GM11168 (cell line): ENCODE results near the gene RPL9.
"Not testable (repeated sequence)": the region's sequence is repeated elsewhere in the genome, so short reads cannot be mapped to it uniquely, and the experiment has no call there.

Source experiments
- in situ Hi-C: fragments of 300-500 bp; cut with MboI; formaldehyde crosslinking; loops from one replicate; pipeline ENCODE4 v1.12.0; 2022; ENCODE audit warnings: low sequenced_read_pairs; ENCODE audit not compliant: unreplicated experiment

The RPL9 gene

DNA sequence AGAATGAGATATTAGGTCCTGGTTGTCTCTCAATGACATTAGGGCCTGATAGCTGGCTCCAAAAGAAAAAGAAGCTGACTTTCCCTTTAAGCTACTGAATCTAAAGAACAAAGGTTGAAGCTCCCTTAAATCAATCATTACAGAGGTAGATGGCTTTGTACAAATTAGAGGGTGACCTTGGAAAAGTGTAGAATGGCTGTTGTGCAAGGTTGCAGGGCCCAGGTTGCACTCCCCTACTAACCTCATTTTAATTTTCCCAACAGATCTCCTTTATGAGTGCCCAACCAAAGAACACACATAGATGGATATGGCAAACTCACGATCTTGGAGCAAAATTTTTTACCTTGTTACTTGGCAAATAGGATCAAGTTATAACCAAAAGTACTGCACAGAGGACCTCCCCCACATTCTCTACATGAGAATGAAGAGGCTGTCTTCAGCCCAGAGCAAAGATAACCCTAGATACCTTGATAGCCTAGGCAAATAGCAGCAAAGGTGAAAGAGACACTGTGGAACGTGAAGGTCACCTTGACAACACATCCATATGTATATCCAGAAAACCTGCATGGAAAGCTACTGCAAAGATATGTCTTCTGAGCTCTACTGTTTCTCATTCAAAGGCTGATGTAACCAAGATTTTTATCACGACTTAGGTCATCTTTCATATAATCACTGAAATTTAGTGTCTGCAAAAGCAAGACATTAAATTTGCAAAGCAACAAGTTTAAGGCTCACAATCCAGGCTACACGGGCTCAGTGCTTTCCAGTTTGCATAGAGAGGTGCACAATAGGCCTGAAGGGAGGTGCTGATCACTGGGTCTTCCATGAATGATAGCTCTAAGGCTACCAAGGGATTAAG is 29.0 kb downstream of the RPL9 start:
- in situ Hi-C loops, result loop anchor here (10.0 kb wide), 1 partner anchor 265 kb away; no protein-coding TSS in a partner anchor

DNA sequence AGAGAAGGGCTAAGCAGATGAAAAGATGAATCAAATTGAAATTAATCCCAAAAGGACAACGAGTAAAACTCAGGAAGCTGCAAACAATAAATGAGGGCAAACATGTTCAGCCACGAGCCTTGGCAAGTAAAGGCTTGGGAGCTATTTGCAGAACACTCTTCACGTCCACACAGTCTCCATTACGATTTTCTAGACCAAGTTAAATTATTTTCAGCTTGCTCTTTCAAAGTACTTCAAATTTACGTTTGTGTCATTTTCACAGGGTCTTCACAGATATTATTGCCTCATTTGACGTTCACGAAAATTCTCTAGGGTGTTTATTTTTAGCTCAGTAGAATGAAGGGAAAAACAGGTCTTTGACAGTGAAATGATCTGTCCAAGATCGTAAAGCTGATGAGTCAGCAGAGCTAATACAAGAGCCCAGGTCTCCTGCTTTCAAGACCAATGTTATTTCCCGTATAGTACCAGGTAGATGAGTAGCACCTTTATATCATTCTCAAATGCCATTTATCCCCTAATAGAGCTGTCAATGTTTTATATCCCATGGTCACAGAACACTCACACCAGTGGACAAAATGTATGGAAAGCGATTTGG is 31.1 kb downstream of the RPL9 start:
- in situ Hi-C loops, result loop anchor here (10.0 kb wide), 1 partner anchor 263 kb away; no protein-coding TSS in a partner anchor

DNA sequence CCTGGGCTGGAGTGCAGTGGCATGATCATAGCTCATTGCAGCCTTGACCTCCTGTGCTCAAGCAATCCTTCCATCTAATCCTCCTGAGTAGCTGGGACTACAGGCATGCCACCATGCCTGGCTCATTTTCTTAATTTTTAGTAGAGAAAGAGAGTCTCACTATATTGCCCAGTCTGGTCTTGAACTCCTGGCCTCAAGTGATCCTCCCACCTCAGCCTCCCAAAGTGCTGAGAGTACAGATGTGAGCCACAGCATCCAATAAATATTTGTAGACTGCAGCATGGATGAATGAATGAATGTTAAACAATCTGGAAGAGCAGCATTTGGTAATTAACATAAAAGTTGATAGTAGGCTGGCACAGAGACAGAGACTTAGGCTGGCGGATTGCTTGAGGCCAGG is 32.0 kb downstream of the RPL9 start:
- in situ Hi-C loops, result loop anchor here (10.0 kb wide), 1 partner anchor 262 kb away; no protein-coding TSS in a partner anchor

DNA sequence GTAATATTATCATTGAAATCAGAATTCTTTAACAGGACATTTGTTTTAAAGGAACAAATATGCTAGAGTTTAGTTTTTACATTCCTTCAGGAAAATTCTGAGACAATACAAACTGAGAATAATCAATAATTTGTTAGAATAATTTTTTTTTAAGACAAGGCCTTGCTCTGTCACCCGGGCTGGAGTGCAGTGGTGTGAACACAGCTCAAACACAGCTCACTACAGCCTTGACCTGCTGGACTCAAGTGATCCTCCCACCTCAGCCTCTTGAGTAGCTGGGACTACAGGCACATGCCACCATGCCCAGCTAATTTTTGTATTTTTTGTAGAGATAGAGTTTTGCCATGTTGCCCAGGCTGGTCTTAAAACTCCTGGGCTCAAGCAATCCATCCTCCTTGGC is 33.4 kb downstream of the RPL9 start:
- in situ Hi-C loops, result loop anchor here (10.0 kb wide), 1 partner anchor 260 kb away; no protein-coding TSS in a partner anchor

DNA sequence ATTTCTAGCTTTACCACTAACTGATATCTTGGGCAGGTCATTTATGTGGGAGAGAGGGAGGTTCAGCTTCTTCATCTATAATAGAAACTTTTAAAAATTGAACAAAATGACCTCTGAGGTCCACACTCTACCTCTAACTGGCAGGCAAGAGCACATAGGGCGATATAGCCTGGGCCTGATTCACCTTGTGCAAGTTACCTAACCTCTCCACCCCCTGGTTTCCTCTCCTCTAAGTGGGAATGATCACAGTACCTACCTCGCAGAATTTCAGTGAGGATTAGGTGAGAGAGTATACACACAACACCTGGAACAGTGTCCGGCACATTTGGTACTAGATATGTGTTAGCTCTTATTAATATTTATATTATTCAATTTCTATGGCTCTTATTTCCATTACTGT is 36.5 kb downstream of the RPL9 start:
- in situ Hi-C loops, result loop anchor here (10.0 kb wide), 1 partner anchor 257 kb away; no protein-coding TSS in a partner anchor

DNA sequence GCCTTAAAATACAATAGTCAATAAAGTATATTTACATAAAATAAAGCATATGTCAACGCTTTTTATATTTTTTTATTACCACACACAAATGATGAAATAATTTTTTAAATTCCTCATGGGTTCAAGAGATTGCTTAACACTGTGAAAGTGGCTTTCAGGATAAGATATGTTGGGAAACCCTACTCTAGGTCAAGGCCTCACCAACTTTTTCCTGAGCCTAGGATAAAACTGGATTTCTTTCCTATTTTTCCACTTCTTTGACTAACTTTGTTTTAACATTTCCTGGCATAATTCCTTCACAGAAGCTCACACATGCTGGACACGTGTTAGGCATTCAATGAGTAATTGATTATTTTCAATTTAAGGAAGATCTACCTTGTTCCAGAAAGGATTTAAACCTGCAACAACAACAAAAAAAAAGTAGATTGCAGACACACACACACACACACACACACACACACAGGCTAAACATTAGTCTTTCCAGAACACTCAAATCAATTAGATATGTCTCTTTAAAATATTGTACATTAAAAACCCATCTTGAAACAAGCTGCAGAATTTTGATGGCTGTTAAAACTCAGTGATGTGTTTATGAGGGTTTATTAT is 42.9 kb downstream of the RPL9 start:
- in situ Hi-C loops, result no loop called here

DNA sequence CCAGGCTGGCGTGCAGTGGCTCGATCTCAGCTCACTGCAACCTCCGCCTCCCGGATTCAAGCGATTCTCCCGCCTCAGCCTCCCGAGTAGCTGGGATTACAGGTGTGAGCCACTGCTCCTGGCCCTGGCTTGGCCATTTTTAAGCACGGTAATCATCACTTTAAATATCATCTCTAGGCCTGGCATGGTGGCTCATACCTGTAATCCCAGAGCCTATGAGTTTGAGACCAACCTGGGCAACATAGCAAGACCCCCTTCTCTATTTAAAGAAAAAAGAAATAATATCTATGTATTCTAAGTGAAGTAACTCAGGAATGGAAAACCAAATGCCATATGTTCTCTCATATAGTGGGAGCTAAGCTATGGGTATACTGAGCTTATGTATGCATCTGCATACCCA is 47.2 kb downstream of the RPL9 start:
- in situ Hi-C loops, result not testable (repeated sequence)

DNA sequence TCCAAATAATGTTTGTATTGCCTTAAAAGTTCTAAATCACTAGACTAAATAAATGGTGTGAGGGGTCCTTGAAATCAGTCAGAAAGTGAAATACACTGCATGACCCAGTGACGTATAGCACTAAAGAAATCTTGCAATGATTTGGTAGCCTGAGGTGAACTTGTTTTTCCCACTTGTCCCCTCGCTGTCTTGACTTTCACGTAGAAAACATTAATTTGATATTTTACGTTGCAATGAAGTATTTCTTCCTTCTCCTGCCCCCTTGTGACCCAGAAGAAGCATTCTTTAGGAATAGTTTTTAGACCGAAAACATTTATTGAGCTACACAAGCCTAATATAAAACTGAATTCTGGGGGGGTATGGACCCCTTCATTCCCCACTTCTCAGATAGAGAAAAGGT is 48.3 kb downstream of the RPL9 start:
- in situ Hi-C loops, result no loop called here

DNA sequence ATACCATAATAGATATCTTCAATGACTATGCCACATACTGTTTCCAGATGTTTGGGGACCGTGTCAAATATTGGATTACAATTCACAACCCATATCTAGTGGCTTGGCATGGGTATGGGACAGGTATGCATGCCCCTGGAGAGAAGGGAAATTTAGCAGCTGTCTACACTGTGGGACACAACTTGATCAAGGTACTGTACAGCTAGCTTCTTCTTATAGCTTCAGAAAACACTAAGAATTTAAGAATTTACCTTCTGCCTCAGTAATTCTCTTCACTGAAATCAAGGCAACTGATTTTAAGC is 51.2 kb downstream of the RPL9 start:
- in situ Hi-C loops, result no loop called here

DNA sequence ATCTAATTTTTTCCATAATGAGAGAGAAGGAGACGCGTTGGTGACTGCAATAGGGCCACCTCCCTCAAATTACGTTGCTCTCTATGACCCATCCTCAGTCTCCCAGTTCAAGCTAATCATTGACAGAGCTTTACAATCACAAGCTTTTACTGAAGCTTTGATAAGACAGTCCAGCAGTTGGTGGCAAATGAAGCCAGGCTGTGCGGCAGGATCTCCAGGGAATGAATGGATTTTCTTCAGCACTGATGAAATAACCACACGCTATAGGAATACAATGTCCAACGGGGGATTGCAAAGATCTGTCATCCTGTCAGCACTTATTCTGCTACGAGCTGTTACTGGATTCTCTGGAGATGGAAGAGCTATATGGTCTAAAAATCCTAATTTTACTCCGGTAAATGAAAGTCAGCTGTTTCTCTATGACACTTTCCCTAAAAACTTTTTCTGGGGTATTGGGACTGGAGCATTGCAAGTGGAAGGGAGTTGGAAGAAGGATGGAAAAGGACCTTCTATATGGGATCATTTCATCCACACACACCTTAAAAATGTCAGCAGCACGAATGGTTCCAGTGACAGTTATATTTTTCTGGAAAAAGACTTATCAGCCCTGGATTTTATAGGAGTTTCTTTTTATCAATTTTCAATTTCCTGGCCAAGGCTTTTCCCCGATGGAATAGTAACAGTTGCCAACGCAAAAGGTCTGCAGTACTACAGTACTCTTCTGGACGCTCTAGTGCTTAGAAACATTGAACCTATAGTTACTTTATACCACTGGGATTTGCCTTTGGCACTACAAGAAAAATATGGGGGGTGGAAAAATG is 51.7 kb downstream of the RPL9 start, which contains the start of gene KLB:
TSS of gene KLB (plus strand) at position 168 of the 821 bp plus-strand sequence. CDS start at position 188, 20 bp downstream.
- in situ Hi-C loops, result no loop called here
